ENCODE data around the gene CAMTA1. TPM values are rescaled to one million over a fixed set of nuclear protein-coding genes. Genes with fewer than 3 reads are reported as not detected.

Gene CAMTA1
- polyA plus RNA-seq, 1 donor (not counting 4 experiments of a cell fraction or from before 2014, with no cell fraction given) = 51.4 TPM

GRCh38 chr1:6937048-6937447 is 151.8 kb downstream of the CAMTA1 start:
- DNase-seq (ENCODE audit: low read depth, low spot score) (no peak), FAIRE-seq (no peak)
- dilution Hi-C loops (cut with MboI; ENCODE audit: extremely low pct_ligation_motif_present, low sequenced_read_pairs) = no loop called here
- Histone ChIP-seq H3K9me1 (ENCODE audit: control insufficient read depth, extremely low read depth, insufficient read depth, low read length) (no peaks in the 10 kb centered on the region), H3K9ac (ENCODE audit: control insufficient read depth, extremely low read depth, insufficient read depth, low read length) (no peak overlapping the region), H3K79me2 (ENCODE audit: control insufficient read depth, insufficient read depth, low read length) (no peaks in the 10 kb centered on the region), H4K20me1 (ENCODE audit: control insufficient read depth, extremely low read depth, insufficient read depth, low read length) (no peaks in the 10 kb centered on the region), H3K4me2 (ENCODE audit: control insufficient read depth, extremely low read depth, insufficient read depth, low read depth, low read length) (no peak overlapping the region), H2AFZ (ENCODE audit: control insufficient read depth, low read length) (no peak overlapping the region), H3K4me1 (ENCODE audit: control insufficient read depth, extremely low read depth, insufficient read depth, low read length) (no peaks in the 10 kb centered on the region), H3K9me3 (ENCODE audit: control insufficient read depth, low read depth, low read length) (no peaks in the 10 kb centered on the region), H3K27ac (ENCODE audit: control insufficient read depth, insufficient read depth, low read length) (no peak overlapping the region), H3K27me3 (ENCODE audit: control insufficient read depth, extremely low read depth, insufficient read depth, low read length) (peaks cover 27% of the 10 kb centered on the region), H3K36me3 (ENCODE audit: control insufficient read depth in 2 of 2, extremely low read depth in 1 of 2, insufficient read depth in 2 of 2, low read length in 2 of 2) (no peaks in the 10 kb centered on the region), H3K4me3 (ENCODE audit: control insufficient read depth in 2 of 3, extremely low read depth in 1 of 3, insufficient read depth in 2 of 3, low read depth in 1 of 3, low read length in 3 of 3) (no peak overlapping the region)
- TF ChIP-seq EZH2 (IDR thresholded peaks at IDR 0.05; ENCODE audit: low read length) (no peak), CTCF (optimal IDR thresholded peaks at IDR 0.05 in 1 of 3, IDR thresholded peaks at IDR 0.05 in 1 of 3, conservative IDR thresholded peaks at IDR 0.05 in 1 of 3; ENCODE audit: extremely low read depth in 1 of 3, insufficient read depth in 2 of 3, low read length in 3 of 3) (no peak)

- FAIRE-seq = no peak
Measured at GRCh38 chr1:6939363-6939762, 154.1 kb downstream of the CAMTA1 start.

More at GRCh38 chr1:6939363-6939762, 154.1 kb downstream of the CAMTA1 start:
- no peaks in the 10 kb centered on the region for H4K20me1 ChIP-seq (ENCODE audit: control insufficient read depth, extremely low read depth, insufficient read depth, low read length)
- no peak overlapping the region for H3K4me3 ChIP-seq (ENCODE audit: control insufficient read depth in 2 of 3, extremely low read depth in 1 of 3, insufficient read depth in 2 of 3, low read depth in 1 of 3, low read length in 3 of 3)
- H2AFZ ChIP-seq (ENCODE audit: control insufficient read depth, low read length) = no peak overlapping the region
- no peaks in the 10 kb centered on the region for H3K4me1 ChIP-seq (ENCODE audit: control insufficient read depth, extremely low read depth, insufficient read depth, low read length)
- H3K27me3 ChIP-seq (ENCODE audit: control insufficient read depth, extremely low read depth, insufficient read depth, low read length) = peaks cover 22% of the 10 kb centered on the region
- H3K9me3 ChIP-seq (ENCODE audit: control insufficient read depth, low read depth, low read length) = no peaks in the 10 kb centered on the region
- H3K9ac ChIP-seq (ENCODE audit: control insufficient read depth, extremely low read depth, insufficient read depth, low read length) = no peak overlapping the region
- no peak for DNase-seq (ENCODE audit: low read depth, low spot score)
- H3K4me2 ChIP-seq (ENCODE audit: control insufficient read depth, extremely low read depth, insufficient read depth, low read depth, low read length) = no peak overlapping the region
- no peaks in the 10 kb centered on the region for H3K36me3 ChIP-seq (ENCODE audit: control insufficient read depth in 2 of 2, extremely low read depth in 1 of 2, insufficient read depth in 2 of 2, low read length in 2 of 2)
- dilution Hi-C loops (cut with MboI; ENCODE audit: extremely low pct_ligation_motif_present, low sequenced_read_pairs) = no loop called here
- TF ChIP-seq EZH2 (IDR thresholded peaks at IDR 0.05; ENCODE audit: low read length) (no peak), CTCF (optimal IDR thresholded peaks at IDR 0.05 in 1 of 3, IDR thresholded peaks at IDR 0.05 in 1 of 3, conservative IDR thresholded peaks at IDR 0.05 in 1 of 3; ENCODE audit: extremely low read depth in 1 of 3, insufficient read depth in 2 of 3, low read length in 3 of 3) (no peak)
- H3K9me1 ChIP-seq (ENCODE audit: control insufficient read depth, extremely low read depth, insufficient read depth, low read length) = no peaks in the 10 kb centered on the region
- no peak overlapping the region for H3K27ac ChIP-seq (ENCODE audit: control insufficient read depth, insufficient read depth, low read length)
- no peaks in the 10 kb centered on the region for H3K79me2 ChIP-seq (ENCODE audit: control insufficient read depth, insufficient read depth, low read length)

All from keratinocyte (primary cell).